Gastroesophageal sphincter (tissue), 4 donors: ENCODE measurements around the gene ADAMTS2. TPM values are rescaled to one million over a fixed set of nuclear protein-coding genes. Genes with fewer than 3 reads are reported as not detected.

Experiments
- ATAC-seq: fragments of 150-250 bp; one replicate; pipeline ENCODE4 v1.9.1; 2016; ENCODE audit warnings: mild to moderate bottlenecking, moderate library complexity
- H3K27ac ChIP-seq, 4 donors: fragments of 200-600 bp; sonication (generic) in 3 of 4; 1 replicate in 3 of 4; 2 replicates in 1 of 4; pipeline ENCODE4 v1.5.1; 2016 to 2019
- H3K27me3 ChIP-seq: fragments of 200-600 bp; sonication (generic); one replicate; pipeline ENCODE4 v1.5.1; 2019
- H3K36me3 ChIP-seq, 2 donors: fragments of 200-600 bp; sonication (generic); one replicate each; pipeline ENCODE4 v1.5.1; 2019; ENCODE audit warnings: control low read depth in 1 of 2
- H3K4me1 ChIP-seq, 3 donors: fragments of 200-600 bp; sonication (generic); 1 replicate in 2 of 3; 2 replicates in 1 of 3; pipeline ENCODE4 v1.5.1; 2016 to 2019; ENCODE audit warnings: control low read depth in 2 of 3
- H3K4me3 ChIP-seq, 2 donors: fragments of 200-600 bp; sonication (generic); one replicate each; pipeline ENCODE4 v1.5.1; 2019; ENCODE audit warnings: mild to moderate bottlenecking in 1 of 2, moderate library complexity in 1 of 2
- H3K9me3 ChIP-seq, 3 donors: fragments of 200-600 bp; sonication (generic); one replicate each; pipeline ENCODE4 v1.5.1; 2017 to 2019; ENCODE audit warnings: control low read depth in 2 of 3
- EP300 ChIP-seq: sonication (generic); formaldehyde crosslinking; IDR thresholded peaks from one replicate; pipeline ENCODE4 v1.6.1; 2017; ENCODE audit warnings: antibody characterized with exemption, mild to moderate bottlenecking
- POLR2A ChIP-seq, 2 donors: fragments of 450-650 bp; IDR thresholded peaks; one replicate each; pipeline ENCODE4 v1.6.1; 2017; ENCODE audit warnings: antibody characterized with exemption in 2 of 2, mild to moderate bottlenecking in 2 of 2, moderate library complexity in 1 of 2
- POLR2AphosphoS5 ChIP-seq: sonication (generic); formaldehyde crosslinking; IDR thresholded peaks from one replicate; pipeline ENCODE4 v1.6.1; 2017; ENCODE audit warnings: antibody characterized with exemption
- WGBS, 2 donors: methylation state at CpG; one replicate each; pipeline ENCODE4 v1.1.5; 2018; ENCODE audit warnings: low coverage in 1 of 2; 5-methylcytosine and 5-hydroxymethylcytosine counted together
- total RNA-seq, 4 donors: library from RNA; depleted of rRNA; stranded (reverse); fragments of >200 nt; gene quantifications; one replicate each; pipeline ENCODE4 v1.1.0, GENCODE V29; 2016
- TF ChIP-seq, protein P1 (sequence below), 4 experiments: fragments of 200-600 bp in 2 of 4; fragments of 450-650 bp in 2 of 4; sonication (generic) in 1 of 4; IDR thresholded peaks; one replicate each; pipeline ENCODE4 v1.5.1; 2017 to 2019; ENCODE audit warnings: antibody characterized with exemption in 4 of 4, mild to moderate bottlenecking in 2 of 4, moderate library complexity in 2 of 4

The ADAMTS2 gene
- total RNA-seq, 4 donors from 2014 or later: 14.8 to 24.8 (median 22.6) TPM

DNA sequence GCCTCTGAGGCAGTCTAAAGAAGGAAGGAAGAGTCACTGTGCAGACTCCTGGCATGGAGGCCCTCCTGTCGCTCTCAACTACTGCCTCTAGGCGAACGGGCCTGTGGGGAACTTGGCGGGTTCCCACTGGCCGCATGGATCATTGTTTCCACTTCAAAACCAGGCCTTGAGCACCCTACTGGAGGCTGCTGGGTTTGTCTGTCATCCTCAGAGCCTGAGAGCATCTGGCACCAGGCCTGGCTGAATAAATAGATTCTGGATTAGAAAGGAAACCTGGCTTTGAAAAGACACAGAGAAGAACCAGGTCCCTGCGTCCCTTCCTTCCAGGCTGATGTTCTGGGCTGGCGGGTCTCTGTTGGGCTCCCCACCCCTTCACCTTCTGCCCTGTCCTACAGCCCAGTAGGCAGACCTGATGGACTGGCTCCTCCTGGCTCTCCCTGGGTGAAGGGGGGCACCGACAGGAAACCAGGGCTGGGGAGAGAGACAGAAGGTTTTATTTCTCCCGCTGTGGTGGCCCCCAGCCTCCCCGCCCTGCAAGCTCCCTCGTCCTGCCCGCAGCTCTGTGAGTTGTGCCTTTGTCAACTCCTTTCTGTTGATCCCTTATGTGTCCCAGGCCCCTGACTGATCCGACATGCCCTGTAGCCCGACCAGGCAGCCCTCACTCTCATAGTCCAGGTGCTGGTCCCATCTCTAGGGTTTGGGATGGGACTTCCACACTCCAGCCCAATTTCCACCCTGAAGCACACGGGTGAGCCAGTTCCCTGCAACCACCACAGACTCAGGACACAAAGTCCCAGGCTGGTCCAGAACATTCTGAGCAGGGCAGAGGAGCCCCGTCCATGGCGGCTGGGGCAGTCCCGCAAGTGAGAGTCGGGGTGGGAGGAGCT lies 50.1 kb downstream of the ADAMTS2 start:
- 52% methylated on average over 6 of the region's 19 CpGs; no CpG with 5 or more reads in 1 of the 2 donors for WGBS, 2 donors
- Histone ChIP-seq H3K4me1 (peaks cover 0 to 20% (median 8%) of the 10 kb centered on the region in 3 donors), H3K9me3 (peaks cover 0 to 11% (median 0%) of the 10 kb centered on the region in 3 donors), H3K27me3 (no peaks in the 10 kb centered on the region), H3K4me3 (no peak overlapping the region), H3K27ac (peak overlapping the region in 3 of 4 donors; percentile 4 to 65 (median 32)), H3K36me3 (no peaks in the 10 kb centered on the region)
- ATAC-seq: no peak
- TF ChIP-seq EP300 (no peak), POLR2A (IDR thresholded peaks at IDR 0.05) (no peak), POLR2AphosphoS5 (no peak)
- TF ChIP-seq, protein P1, sequence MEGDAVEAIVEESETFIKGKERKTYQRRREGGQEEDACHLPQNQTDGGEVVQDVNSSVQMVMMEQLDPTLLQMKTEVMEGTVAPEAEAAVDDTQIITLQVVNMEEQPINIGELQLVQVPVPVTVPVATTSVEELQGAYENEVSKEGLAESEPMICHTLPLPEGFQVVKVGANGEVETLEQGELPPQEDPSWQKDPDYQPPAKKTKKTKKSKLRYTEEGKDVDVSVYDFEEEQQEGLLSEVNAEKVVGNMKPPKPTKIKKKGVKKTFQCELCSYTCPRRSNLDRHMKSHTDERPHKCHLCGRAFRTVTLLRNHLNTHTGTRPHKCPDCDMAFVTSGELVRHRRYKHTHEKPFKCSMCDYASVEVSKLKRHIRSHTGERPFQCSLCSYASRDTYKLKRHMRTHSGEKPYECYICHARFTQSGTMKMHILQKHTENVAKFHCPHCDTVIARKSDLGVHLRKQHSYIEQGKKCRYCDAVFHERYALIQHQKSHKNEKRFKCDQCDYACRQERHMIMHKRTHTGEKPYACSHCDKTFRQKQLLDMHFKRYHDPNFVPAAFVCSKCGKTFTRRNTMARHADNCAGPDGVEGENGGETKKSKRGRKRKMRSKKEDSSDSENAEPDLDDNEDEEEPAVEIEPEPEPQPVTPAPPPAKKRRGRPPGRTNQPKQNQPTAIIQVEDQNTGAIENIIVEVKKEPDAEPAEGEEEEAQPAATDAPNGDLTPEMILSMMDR (IDR thresholded peaks at IDR 0.05): no peak

DNA sequence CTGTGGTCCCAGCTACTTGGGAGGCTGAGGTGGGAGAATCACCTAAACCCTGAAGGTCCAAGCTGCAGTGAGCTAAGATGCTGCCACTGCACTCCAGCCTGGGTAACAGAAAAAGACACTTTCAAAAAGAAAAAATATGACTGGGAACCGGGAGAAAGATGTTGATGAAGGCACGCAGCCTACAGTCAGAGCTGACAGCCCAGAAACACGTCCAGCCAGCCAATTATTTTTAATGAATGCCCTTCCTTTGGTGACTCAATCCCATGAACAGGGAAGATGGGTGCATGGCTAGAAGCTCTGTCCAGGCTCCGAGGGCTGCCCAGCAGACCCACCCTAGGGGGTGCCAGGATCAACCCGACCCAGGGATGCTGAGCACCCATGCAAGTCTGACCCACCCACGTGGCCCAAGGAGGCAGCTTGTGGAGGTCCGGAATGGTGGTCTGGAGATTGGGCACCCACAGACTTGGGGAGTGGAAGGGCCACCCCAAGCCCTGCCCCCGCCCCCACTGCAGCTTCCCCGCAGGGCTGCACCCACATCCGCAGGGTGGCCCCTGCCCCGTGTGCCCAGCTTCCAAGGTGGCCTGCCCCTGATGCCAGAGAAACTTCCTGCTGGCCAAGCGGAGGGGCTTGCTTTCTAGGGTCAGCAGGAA lies 51.0 kb downstream of the ADAMTS2 start:
- Histone ChIP-seq H3K4me3 (no peak overlapping the region), H3K36me3 (no peaks in the 10 kb centered on the region), H3K27me3 (no peaks in the 10 kb centered on the region), H3K27ac (peak overlapping the region in 1 of 4 donors; percentile 65), H3K9me3 (peaks cover 0 to 8% (median 0%) of the 10 kb centered on the region in 3 donors), H3K4me1 (peaks cover 0 to 20% (median 8%) of the 10 kb centered on the region in 3 donors)
- TF ChIP-seq POLR2AphosphoS5: no peak
- 64 to 78% methylated on average over 5 to 6 of the region's 12 CpGs for WGBS, 2 donors
- no peak for ATAC-seq

DNA sequence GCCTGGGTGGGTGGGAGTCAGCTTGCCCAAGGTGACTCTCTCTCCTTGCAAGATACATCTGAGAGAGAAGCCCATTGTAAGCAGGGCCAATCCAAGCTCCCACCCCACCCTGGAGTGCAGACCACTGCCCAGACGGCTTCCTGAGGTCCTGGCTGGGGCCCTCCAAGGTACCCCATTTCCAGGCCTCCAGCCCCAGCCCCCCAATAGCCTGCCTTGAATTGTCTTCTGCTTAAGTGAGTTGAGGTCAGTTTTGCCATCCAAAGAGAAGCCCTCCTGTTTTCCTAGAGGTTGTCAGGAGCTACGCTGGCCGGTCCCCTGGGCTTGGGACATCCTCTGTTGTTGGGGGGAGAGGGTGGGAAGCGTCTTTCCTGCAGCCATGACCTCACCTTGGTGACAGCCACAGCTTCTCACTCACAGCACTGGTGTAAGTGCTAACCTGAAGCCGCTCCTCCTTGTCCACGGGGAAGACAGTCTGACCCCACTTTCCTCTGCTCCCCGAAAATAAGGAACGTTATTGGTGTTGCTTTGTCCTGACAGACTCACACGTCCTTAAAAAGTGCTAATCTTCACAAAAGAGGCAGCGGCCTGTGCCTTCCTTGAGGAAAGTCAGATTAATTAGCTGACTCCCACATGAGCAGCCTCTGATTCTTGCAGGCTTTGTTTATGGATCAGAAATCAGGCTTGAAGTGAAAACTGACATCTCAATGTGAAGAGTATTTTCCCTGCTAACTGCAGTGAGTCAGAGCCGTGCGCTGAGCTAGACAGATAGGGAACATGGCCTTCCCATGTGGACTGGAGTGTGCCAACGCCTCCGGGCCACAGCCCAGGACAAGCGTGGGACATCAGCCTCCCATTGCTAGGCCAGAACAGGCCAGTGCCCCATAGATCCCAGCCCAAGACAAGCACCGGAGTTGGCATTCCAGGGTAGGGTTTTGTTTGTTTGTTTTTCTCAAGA lies 52.3 kb downstream of the ADAMTS2 start:
- H3K27me3 ChIP-seq: no peaks in the 10 kb centered on the region
- ATAC-seq: no peak
- peaks cover 0 to 1% (median 0%) of the 10 kb centered on the region in 3 donors for H3K9me3 ChIP-seq
- H3K4me3 ChIP-seq: no peak overlapping the region
- H3K4me1 ChIP-seq: peaks cover 0 to 20% (median 8%) of the 10 kb centered on the region in 3 donors
- TF ChIP-seq POLR2AphosphoS5: no peak
- TF ChIP-seq POLR2A (IDR thresholded peaks at IDR 0.05): no peak
- TF ChIP-seq, protein P1 (IDR thresholded peaks at IDR 0.05): no peak
- no peak for TF ChIP-seq EP300
- H3K36me3 ChIP-seq: no peaks in the 10 kb centered on the region
- no peak overlapping the region for H3K27ac ChIP-seq
- 90 to 91% methylated on average over 5 to 6 of the region's 16 CpGs for WGBS, 2 donors

- H3K4me3 ChIP-seq: no peak overlapping the region
- H3K36me3 ChIP-seq: no peaks in the 10 kb centered on the region
- H3K9me3 ChIP-seq: no peaks in the 10 kb centered on the region
- no peak for ATAC-seq
- no peak overlapping the region for H3K27ac ChIP-seq
- no peak for TF ChIP-seq EP300
- TF ChIP-seq, protein P1 (IDR thresholded peaks at IDR 0.05): no peak
- peaks cover 0 to 27% (median 8%) of the 10 kb centered on the region in 3 donors for H3K4me1 ChIP-seq
- H3K27me3 ChIP-seq: no peaks in the 10 kb centered on the region
- WGBS, 2 donors: 76 to 90% methylated on average over 4 to 6 of the region's 7 CpGs
These were observed 53.1 kb downstream of the ADAMTS2 start for GRCh38 chr5:179292202-179292601.
